ENCODE measurements around the gene TBX18. TPM values are rescaled to one million over a fixed set of nuclear protein-coding genes. Genes with fewer than 3 reads are reported as not detected.

TBX18 gene
- total RNA-seq, 1 experiment from 2014 or later: not detected

DNA sequence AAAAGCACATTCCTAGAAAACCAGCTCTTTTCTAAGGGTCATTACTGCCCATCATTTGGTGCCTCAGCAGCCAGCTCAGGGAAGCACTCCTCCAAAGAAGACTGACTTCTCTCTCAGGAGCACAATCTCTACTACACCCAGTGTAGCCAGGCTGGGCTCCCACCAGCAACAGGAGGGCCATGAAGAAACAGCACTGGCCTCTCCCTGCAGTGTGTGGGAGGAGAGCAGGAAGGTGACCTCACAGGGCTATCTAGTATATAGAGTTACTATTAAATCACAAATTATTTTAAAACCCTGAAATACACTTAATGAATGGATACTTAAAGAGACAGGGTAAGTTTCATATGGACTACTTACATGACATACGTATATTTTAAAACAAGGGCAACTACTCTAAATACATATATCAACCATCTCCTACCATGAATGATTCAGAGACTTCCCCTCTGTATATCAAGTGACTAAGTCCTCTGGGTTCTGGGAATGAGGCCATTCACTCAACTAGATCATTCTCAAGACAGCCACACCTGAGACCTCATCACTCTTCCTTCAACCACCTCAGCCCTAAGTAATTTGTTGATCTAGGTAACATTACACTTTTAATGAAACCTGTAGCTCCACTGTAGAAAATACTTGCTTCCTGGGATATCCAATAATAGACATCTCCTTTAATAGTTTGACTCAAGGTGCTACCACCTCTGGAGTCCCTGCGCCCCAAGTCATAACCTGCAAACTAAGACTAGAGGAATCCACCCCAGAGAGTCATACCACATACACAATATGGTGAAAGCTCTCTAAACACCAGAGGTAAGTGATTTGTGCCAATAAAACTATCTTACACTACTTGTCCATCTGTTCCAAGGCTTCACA is 25.2 kb downstream of the TBX18 start:
- no peaks in the 10 kb centered on the region for H3K36me3 ChIP-seq (ENCODE audit: control insufficient read depth, insufficient read depth, low read length)
- DNase-seq: no peak
- Mint-ChIP-seq H3K36me3 (ENCODE audit: insufficient read depth, unreplicated experiment) (no peaks in the 10 kb centered on the region), H3K27me3 (ENCODE audit: insufficient read depth, unreplicated experiment) (peaks cover 3% of the 10 kb centered on the region), H3K27ac (ENCODE audit: unreplicated experiment) (no peak overlapping the region), H3K9me3 (ENCODE audit: unreplicated experiment) (no peaks in the 10 kb centered on the region), H3K4me1 (ENCODE audit: low read depth, unreplicated experiment) (no peaks in the 10 kb centered on the region), H3K4me3 (ENCODE audit: unreplicated experiment) (no peak overlapping the region)
- H3K4me3 ChIP-seq (ENCODE audit: low read depth, low read length): no peak overlapping the region
- H3K9me3 ChIP-seq: no peaks in the 10 kb centered on the region
- intact Hi-C loops (cut with micrococcal nuclease; ENCODE audit: unreplicated experiment): no loop called here
- TF ChIP-seq, protein P1, sequence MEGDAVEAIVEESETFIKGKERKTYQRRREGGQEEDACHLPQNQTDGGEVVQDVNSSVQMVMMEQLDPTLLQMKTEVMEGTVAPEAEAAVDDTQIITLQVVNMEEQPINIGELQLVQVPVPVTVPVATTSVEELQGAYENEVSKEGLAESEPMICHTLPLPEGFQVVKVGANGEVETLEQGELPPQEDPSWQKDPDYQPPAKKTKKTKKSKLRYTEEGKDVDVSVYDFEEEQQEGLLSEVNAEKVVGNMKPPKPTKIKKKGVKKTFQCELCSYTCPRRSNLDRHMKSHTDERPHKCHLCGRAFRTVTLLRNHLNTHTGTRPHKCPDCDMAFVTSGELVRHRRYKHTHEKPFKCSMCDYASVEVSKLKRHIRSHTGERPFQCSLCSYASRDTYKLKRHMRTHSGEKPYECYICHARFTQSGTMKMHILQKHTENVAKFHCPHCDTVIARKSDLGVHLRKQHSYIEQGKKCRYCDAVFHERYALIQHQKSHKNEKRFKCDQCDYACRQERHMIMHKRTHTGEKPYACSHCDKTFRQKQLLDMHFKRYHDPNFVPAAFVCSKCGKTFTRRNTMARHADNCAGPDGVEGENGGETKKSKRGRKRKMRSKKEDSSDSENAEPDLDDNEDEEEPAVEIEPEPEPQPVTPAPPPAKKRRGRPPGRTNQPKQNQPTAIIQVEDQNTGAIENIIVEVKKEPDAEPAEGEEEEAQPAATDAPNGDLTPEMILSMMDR (IDR thresholded peaks at IDR 0.05; ENCODE audit: insufficient read depth in 1 of 2, low read depth in 1 of 2, low read length in 1 of 2, severe bottlenecking in 1 of 2, unreplicated experiment in 1 of 2): no peak
- no peaks in the 10 kb centered on the region for H3K4me1 ChIP-seq
- ChIA-PET POLR2A (no interaction called here), CTCF (no interaction called here)
- H3K27me3 ChIP-seq (replicated peaks; ENCODE audit: control insufficient read depth, insufficient read depth, low read length): no peaks in the 10 kb centered on the region
- BruUV-seq (replicated peaks): no TSS peak

DNA sequence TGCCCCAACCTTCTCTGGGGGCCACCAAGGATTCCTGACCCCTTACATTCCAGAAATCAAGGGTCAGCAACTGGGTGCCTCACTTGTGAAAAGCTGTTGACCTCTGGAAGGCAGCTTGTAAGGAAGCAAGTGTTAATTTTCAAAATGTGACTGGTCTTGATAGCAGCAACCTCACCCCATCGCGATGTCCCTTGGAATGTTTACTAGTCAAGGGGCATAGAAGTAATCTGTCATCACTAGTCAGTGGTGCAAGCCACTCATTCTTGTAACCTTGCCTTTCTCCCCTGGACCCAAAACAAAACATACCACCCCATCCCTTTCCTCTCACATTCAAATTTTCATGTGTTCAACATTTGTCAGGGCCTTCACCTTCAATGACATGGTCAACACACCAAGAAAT is 30.5 kb downstream of the TBX18 start:
- no peak overlapping the region for H3K4me3 Mint-ChIP-seq (ENCODE audit: unreplicated experiment)
- no peaks in the 10 kb centered on the region for H3K9me3 Mint-ChIP-seq (ENCODE audit: unreplicated experiment)
- TF ChIP-seq, protein P1 (IDR thresholded peaks at IDR 0.05; ENCODE audit: insufficient read depth in 1 of 2, low read depth in 1 of 2, low read length in 1 of 2, severe bottlenecking in 1 of 2, unreplicated experiment in 1 of 2): no peak
- no peaks in the 10 kb centered on the region for H3K27me3 ChIP-seq (replicated peaks; ENCODE audit: control insufficient read depth, insufficient read depth, low read length)
- CTCF ChIA-PET: no interaction called here
- BruUV-seq (replicated peaks): no TSS peak
- H3K27me3 Mint-ChIP-seq (ENCODE audit: insufficient read depth, unreplicated experiment): peaks cover 3% of the 10 kb centered on the region
- H3K36me3 ChIP-seq (ENCODE audit: control insufficient read depth, insufficient read depth, low read length): no peaks in the 10 kb centered on the region
- H3K4me1 ChIP-seq: no peaks in the 10 kb centered on the region
- DNase-seq: no peak
- H3K36me3 Mint-ChIP-seq (ENCODE audit: insufficient read depth, unreplicated experiment): no peaks in the 10 kb centered on the region
- no peaks in the 10 kb centered on the region for H3K9me3 ChIP-seq
- no peak overlapping the region for H3K4me3 ChIP-seq (ENCODE audit: low read depth, low read length)
- no peaks in the 10 kb centered on the region for H3K4me1 Mint-ChIP-seq (ENCODE audit: low read depth, unreplicated experiment)
- POLR2A ChIA-PET: no interaction called here
- H3K27ac Mint-ChIP-seq (ENCODE audit: unreplicated experiment): no peak overlapping the region
- intact Hi-C loops (cut with micrococcal nuclease; ENCODE audit: unreplicated experiment): no loop called here

DNA sequence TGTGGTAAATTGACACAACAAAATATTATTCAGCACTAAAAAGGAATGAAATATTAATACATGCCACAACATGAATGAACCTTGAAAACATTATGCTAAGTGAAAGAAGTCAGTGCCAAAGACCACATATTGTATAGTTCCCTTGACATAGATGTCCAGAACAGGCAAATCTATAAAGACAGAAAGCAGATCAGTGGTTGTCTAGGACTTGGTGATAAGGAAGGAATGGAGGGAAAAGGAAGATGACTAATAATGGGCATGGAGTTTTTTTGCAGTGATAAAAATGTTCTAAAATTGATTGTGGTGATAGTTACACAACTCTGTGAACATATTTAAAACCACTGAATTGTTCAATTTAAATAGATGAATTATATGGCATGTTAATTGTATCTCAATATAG is 32.5 kb downstream of the TBX18 start:
- Histone ChIP-seq H3K27me3 (replicated peaks; ENCODE audit: control insufficient read depth, insufficient read depth, low read length) (no peaks in the 10 kb centered on the region), H3K4me3 (ENCODE audit: low read depth, low read length) (no peak overlapping the region), H3K4me1 (no peaks in the 10 kb centered on the region), H3K9me3 (no peaks in the 10 kb centered on the region), H3K36me3 (ENCODE audit: control insufficient read depth, insufficient read depth, low read length) (no peaks in the 10 kb centered on the region)
- H3K36me3 Mint-ChIP-seq (ENCODE audit: insufficient read depth, unreplicated experiment): no peaks in the 10 kb centered on the region
- POLR2A ChIA-PET: no interaction called here
- no peaks in the 10 kb centered on the region for H3K4me1 Mint-ChIP-seq (ENCODE audit: low read depth, unreplicated experiment)
- TF ChIP-seq, protein P1 (IDR thresholded peaks at IDR 0.05; ENCODE audit: insufficient read depth in 1 of 2, low read depth in 1 of 2, low read length in 1 of 2, severe bottlenecking in 1 of 2, unreplicated experiment in 1 of 2): no peak
- H3K27me3 Mint-ChIP-seq (ENCODE audit: insufficient read depth, unreplicated experiment): peaks cover 2% of the 10 kb centered on the region
- CTCF ChIA-PET: no interaction called here
- H3K9me3 Mint-ChIP-seq (ENCODE audit: unreplicated experiment): no peaks in the 10 kb centered on the region
- no peak overlapping the region for H3K27ac Mint-ChIP-seq (ENCODE audit: unreplicated experiment)
- intact Hi-C loops (cut with micrococcal nuclease; ENCODE audit: unreplicated experiment): no loop called here
- H3K4me3 Mint-ChIP-seq (ENCODE audit: unreplicated experiment): no peak overlapping the region
- no peak for DNase-seq
- no TSS peak for BruUV-seq (replicated peaks)
